IPS-15b (cell line): ENCODE data around the gene HSD11B2.
A peak's percentile ranks its signal among the peaks of the same experiment; 100 is the strongest.

Source experiments
- H3K27me3 ChIP-seq: one replicate; pipeline ENCODE4 v1.6.1; 2013; ENCODE audit warnings: low read length; ENCODE audit not compliant: control insufficient read depth, insufficient read depth
- H3K36me3 ChIP-seq: one replicate; pipeline ENCODE4 v1.6.1; 2013; ENCODE audit warnings: low read length; ENCODE audit not compliant: control insufficient read depth, insufficient read depth
- H3K4me1 ChIP-seq: one replicate; pipeline ENCODE4 v1.6.1; 2013; ENCODE audit warnings: mild to moderate bottlenecking, low read length; ENCODE audit not compliant: control insufficient read depth, insufficient read depth
- H3K4me3 ChIP-seq: one replicate; pipeline ENCODE4 v1.5.1; 2013; ENCODE audit warnings: low read depth, low read length
- H3K9ac ChIP-seq: one replicate; pipeline ENCODE4 v1.6.1; 2013; ENCODE audit warnings: low read depth, mild to moderate bottlenecking, low read length
- H3K9me3 ChIP-seq: one replicate; pipeline ENCODE4 v1.6.1; 2013; ENCODE audit warnings: mild to moderate bottlenecking, low read length; ENCODE audit not compliant: control insufficient read depth, insufficient read depth

HSD11B2 gene

DNA sequence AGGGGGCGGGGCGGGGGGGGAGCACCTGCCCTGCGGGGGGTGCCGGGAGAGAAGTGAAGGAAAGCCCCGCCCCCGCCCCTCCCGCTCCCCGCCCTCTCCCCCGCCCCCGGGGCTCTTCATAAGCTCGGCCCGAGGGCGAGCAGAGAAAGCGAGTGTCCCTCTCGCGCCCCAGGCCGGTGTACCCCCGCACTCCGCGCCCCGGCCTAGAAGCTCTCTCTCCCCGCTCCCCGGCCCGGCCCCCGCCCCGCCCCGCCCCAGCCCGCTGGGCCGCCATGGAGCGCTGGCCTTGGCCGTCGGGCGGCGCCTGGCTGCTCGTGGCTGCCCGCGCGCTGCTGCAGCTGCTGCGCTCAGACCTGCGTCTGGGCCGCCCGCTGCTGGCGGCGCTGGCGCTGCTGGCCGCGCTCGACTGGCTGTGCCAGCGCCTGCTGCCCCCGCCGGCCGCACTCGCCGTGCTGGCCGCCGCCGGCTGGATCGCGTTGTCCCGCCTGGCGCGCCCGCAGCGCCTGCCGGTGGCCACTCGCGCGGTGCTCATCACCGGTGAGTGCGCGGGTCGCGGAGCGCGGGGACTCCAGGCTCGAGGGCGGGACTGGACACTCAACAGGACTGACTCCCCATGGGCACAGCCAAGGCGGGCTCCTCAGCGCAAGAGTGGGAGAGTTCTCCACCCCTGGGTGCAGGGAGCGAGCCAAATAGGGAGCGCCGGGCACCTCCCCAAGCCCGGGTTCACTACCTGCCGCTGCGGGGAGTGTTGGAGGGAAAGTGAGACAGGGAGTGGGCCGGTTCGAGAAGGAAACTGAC lies at the start of gene HSD11B2:
Gene HSD11B2, plus strand, starts transcription at position 145 of the 798 bp plus-strand sequence. Its CDS starts 128 bp downstream, at position 273.
- Histone ChIP-seq H3K9me3 (no peaks in the 10 kb centered on the region), H3K4me1 (peaks cover 16% of the 10 kb centered on the region), H3K36me3 (no peaks in the 10 kb centered on the region), H3K4me3 (peak within 1 kb of the TSS; percentile 81), H3K27me3 (peaks cover 21% of the 10 kb centered on the region), H3K9ac (peak within 1 kb of the TSS; percentile 38)

DNA sequence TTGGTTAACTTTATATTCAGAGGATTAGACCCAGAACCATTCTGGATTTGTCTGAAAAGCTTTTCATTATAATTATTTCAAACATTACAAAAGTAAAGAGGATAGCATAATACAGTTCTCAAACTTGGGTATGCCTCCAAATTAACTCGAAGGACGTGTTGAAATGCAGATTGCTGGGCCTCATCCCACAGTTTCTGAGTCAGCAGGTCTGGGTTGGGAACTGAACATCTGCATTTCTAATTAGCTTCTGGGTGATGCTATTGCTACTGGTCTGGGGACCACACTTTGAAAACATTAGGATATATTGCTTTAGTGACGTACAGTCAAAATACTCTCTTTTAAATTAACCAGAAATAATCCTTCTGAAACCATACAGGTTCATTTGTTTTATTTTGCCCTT lies 47.6 kb upstream of the HSD11B2 start:
- Histone ChIP-seq H3K9me3 (no peaks in the 10 kb centered on the region), H3K27me3 (no peaks in the 10 kb centered on the region), H3K9ac (no peak overlapping the region), H3K4me1 (peaks cover 6% of the 10 kb centered on the region), H3K36me3 (no peaks in the 10 kb centered on the region), H3K4me3 (no peak overlapping the region)

DNA sequence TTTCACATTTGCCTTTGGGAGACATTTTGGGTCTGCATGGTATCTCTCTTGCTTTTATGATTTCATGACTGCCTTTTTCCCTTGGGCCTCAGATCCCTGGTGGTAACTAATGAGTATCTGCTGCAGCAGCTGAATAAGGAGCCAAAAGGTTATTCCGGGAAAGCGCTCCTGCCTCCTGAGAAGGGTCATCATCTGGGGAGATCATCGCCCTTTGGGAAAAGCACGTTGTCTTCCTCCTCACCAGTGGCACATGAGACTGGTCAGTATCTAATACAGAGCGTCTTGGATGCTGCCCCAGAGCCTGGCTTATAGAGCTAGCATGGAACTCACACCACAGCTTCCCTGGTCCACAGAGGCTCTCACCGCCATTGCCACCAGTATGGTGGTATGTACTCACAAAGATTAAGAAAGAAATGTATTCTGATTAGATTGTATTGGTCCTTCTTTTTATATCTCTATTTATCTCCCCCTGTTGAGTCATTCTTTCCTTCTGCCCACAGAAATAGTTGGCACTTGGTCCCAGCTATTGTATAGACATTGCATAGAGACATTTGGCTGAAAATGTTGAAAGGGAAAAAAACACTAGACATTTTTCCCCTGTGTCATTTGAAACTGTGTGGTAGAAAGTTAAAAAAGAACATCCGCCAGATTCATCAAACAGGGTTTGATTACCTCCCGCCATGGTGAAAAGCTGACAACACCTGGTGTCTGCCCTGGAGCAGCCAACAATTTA lies 46.0 kb upstream of the HSD11B2 start:
- no peaks in the 10 kb centered on the region for H3K27me3 ChIP-seq
- no peaks in the 10 kb centered on the region for H3K36me3 ChIP-seq
- H3K9ac ChIP-seq, result no peak overlapping the region
- H3K4me1 ChIP-seq, result peaks cover 6% of the 10 kb centered on the region
- H3K4me3 ChIP-seq, result no peak overlapping the region
- no peaks in the 10 kb centered on the region for H3K9me3 ChIP-seq

DNA sequence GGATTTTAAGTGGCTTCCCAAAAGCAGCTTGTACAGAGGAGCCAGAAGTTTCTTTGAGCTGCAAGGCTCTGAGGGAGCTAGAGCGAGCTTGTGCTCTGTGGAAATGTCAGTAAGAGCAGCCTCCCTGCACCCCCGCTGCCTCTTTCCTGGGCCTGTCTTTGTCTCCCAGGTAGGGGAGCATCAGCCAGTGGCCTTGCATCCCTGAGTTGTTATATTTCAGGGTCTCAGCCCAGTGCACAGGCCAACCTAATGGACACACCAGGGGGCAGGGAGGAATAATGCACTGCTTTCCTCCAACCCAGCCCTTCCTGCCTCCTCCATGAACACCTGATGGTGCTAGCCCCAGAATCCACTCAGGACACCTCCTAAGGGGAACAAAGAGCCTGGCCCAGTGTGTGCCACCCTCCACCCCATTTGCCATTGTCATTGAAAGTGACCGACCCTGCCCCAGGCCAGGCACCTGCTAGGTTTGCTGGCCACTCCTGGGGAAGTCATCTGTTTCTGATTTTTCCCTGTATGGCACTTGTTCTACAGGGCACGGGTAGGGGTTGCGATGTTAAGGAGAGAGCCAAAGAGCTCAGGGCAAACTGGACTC lies 44.0 kb upstream of the HSD11B2 start:
- H3K9me3 ChIP-seq, result no peaks in the 10 kb centered on the region
- no peaks in the 10 kb centered on the region for H3K36me3 ChIP-seq
- no peak overlapping the region for H3K4me3 ChIP-seq
- H3K9ac ChIP-seq, result no peak overlapping the region
- H3K27me3 ChIP-seq, result no peaks in the 10 kb centered on the region
- H3K4me1 ChIP-seq, result peaks cover 6% of the 10 kb centered on the region

DNA sequence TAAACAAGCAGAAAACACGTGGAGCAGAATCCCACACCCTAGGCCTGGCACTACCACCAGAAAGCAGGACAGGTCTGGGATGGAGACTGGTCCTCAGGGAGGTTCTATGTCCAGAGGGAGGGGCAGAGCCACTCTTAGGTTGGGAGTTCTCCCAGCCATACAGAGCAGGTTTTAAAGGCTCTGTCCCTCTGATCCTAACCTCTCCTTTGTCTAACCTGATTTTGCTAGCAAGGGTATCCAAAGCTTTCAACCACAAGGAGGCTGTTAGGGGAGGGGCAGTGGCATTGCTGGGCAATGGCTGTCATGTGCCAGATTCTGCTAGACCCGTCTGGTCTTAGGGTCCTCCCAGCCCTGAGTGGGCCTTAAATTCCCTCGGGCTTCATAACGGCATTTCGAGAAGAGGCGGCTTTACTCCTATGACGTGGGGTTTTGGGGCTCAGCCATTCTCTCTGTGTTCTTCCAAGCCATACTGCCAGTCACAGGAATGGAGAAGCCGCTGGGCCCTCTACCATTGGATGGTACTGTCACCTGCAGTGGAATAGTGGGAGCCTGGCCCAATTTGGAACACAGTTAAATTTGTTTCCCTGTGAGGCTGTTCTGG lies 43.3 kb upstream of the HSD11B2 start:
- Histone ChIP-seq H3K9me3 (no peaks in the 10 kb centered on the region), H3K27me3 (peaks cover 4% of the 10 kb centered on the region), H3K36me3 (no peaks in the 10 kb centered on the region), H3K4me3 (no peak overlapping the region), H3K4me1 (peaks cover 6% of the 10 kb centered on the region), H3K9ac (no peak overlapping the region)

DNA sequence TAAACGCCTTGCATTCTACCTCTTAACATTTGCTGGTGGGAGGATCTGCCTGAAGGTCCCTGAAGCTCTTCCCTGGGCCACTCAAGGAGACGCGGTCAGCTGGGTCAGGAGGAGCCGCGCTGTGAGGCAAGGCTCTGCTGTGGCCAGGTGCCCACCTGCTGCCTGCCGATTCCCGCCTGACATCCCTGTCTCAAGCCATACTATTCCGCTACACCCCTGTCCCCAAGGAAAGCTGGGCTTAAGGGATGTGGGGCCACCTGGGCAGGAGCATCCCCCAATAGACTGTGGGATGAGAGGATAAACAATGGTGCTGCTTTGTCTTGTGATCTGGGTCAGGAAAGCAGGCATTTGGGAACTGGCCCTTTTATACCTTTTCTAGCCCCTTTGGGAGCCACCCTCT lies 42.7 kb upstream of the HSD11B2 start:
- H3K4me3 ChIP-seq, result no peak overlapping the region
- peaks cover 6% of the 10 kb centered on the region for H3K4me1 ChIP-seq
- H3K27me3 ChIP-seq, result peaks cover 10% of the 10 kb centered on the region
- no peaks in the 10 kb centered on the region for H3K9me3 ChIP-seq
- H3K9ac ChIP-seq, result no peak overlapping the region
- H3K36me3 ChIP-seq, result no peaks in the 10 kb centered on the region

DNA sequence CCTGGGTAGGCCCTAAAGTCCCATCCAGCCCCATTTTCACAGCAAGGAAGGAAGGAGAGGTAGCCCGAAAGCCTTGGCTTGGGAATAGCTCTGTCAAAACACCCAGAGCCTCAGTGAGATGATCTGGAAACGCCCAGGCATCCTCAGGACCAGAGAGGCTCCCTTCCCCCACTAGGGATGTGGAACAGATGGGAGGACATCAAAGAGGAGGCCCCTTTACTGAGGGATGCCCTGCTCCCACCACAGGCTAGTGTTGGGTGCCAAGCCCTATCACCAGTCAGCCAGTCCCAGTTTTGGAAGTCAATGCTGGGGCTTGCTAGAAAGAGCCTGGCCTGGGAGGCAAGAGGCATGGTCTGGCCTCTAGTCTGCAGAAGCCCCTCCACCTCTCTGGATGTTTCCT lies 42.3 kb upstream of the HSD11B2 start:
- Histone ChIP-seq H3K27me3 (peaks cover 12% of the 10 kb centered on the region), H3K9me3 (no peaks in the 10 kb centered on the region), H3K36me3 (no peaks in the 10 kb centered on the region), H3K9ac (no peak overlapping the region), H3K4me3 (no peak overlapping the region), H3K4me1 (peaks cover 6% of the 10 kb centered on the region)

DNA sequence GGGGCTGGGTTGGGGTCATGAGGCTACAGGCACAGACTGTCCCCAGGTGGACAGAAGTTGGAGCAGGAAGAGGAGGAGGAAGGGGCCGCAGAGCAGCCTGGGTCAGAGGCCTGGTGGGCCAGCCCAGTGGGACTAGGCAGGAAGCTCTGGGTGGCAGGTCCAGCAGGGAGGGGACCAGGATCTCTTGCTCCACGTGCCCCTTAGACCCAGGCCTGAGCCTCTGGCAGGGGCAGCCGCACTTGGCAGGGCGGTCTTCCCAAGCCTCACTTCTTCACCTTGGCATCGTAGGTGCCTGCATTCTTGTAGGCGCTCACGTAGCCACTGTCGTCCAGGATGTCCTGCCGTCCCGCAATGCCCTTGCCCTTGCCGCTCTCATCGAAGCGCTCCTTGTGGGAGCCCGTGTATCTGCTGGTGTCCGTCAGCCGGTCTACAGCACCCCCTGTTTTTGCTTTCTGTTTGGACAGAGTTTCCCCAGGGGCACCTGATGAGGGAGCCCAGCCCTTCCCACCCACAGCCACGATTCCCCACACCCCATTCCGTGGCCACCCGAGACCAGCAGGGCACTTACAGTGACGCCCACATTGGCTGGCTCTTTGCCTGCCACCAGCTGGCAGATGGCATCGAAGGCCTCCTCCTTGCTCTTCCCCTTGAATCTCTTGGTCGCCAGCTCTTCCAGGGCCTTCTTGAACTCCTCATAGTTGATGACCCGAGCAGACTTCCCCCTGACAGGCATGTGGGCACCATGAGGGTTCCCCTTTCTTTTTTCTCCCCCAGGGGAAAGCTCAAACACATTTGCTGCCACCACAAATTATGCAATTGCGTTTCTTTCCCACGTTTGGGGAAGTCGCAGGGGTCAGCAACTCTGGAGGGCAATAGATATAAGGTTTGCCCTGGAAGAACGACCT lies 40.8 kb upstream of the HSD11B2 start:
- Histone ChIP-seq H3K4me3 (no peak overlapping the region), H3K9me3 (no peaks in the 10 kb centered on the region), H3K27me3 (peaks cover 28% of the 10 kb centered on the region), H3K4me1 (peaks cover 6% of the 10 kb centered on the region), H3K36me3 (no peaks in the 10 kb centered on the region), H3K9ac (no peak overlapping the region)

DNA sequence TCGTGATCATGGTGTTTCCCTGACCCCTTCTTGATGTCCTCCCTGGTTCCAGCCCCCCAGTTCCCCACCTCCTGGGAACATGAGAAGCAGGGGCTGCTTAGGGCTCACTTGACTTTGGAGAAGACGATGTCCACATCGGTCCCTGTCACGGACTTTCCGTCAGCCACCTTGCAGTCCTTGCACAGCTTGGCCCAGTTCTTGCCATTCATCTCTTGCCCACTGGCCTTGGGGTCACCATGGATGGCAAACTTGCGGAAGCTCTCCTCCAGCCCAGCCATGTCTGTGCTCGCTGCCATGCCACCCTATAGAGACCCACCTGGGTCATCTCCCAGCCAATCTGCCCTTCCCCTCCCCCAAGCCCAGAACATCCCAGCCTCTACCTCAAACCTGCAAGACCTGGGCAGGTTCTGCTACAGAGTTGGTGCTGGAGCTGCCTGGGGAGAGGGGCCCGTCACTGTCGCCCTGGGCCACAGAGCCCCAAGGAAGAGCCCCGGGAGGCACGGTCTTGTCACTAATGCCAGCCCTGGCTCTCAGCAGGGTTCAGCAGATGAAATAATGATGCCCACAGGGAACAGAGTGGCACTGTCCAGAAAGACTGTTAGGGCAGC lies 40.0 kb upstream of the HSD11B2 start:
- Histone ChIP-seq H3K27me3 (peaks cover 36% of the 10 kb centered on the region), H3K4me3 (no peak overlapping the region), H3K9me3 (no peaks in the 10 kb centered on the region), H3K36me3 (no peaks in the 10 kb centered on the region), H3K9ac (no peak overlapping the region), H3K4me1 (peaks cover 11% of the 10 kb centered on the region)

DNA sequence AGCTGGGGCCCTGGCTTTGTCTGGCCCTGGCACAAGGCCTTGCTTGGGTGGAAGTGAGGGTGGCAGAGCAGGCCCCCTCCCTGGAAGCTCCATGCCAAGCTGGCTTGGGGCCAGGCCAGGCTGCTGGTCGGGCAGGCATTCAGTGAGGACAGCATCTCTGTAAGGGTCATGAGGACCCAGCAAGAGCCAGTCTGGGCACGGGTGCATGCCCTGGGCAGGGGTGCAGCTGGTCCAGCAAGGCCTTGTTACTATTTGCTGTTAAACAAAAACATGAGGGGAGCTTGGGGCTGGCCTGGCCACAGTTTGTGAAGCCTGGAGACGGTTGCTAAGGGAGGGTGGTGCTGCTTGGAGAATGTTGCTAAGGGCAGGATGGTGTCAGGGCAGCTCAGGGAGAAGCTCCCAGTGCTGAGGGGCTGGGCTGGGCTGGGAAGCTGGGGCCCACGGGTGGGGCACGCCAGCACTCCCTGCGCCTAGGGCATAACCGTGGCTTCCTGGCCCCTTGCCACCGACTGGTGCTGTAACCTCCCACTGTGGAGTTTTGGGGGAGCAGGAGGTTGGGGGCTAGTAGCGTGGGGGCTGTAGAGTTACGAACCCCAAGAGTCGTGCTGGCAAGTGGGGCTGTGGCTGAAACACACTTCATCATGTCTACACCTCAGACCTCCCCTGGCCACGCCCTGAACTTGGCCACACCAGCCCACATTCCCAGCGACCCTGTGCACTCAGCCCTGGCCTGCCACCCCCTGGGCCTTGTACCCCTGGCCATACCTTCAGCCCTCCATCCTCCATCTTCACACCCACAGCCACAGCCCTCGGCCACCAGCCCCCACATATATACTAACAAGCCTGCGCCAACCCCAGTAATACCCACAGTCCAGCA lies 39.3 kb upstream of the HSD11B2 start:
- H3K4me1 ChIP-seq, result peaks cover 11% of the 10 kb centered on the region
- no peaks in the 10 kb centered on the region for H3K36me3 ChIP-seq

More for the DNA sequence above, 39.3 kb upstream of the HSD11B2 start:
- H3K27me3 ChIP-seq, result peaks cover 37% of the 10 kb centered on the region
- H3K9ac ChIP-seq, result no peak overlapping the region
- H3K9me3 ChIP-seq, result no peaks in the 10 kb centered on the region
- no peak overlapping the region for H3K4me3 ChIP-seq
